NCI-H2081 (cell line): ENCODE measurements around the gene AR.
"Not testable (repeated sequence)": the region's sequence is repeated elsewhere in the genome, so short reads cannot be mapped to it uniquely, and the experiment has no call there.

Experiments used
- DNase-seq, 2 experiments: peaks; one replicate each; lab custom pipeline; 2025; lab: John Stamatoyannopoulos, UW

The AR gene

DNA sequence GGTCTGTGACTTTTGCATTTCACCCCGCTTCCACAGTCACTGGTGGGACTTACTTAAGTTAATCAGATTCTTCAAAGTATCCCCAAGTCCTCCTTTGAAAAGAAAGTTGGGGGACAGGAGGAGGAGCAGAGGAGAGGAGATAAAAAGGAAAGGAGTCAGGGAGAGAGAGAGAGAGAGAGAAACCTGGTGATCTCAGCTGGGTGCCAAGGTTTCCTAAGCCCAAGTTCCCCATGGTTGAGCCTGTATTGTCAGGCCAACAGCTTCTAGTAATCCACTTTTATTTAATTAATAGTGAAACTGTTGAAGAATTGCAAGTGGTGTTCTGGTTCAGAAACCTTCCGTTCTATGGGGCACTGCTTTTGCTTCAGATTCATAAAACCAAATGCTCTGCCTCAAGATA is 91.6 kb downstream of the AR start:
- no peak for DNase-seq

DNA sequence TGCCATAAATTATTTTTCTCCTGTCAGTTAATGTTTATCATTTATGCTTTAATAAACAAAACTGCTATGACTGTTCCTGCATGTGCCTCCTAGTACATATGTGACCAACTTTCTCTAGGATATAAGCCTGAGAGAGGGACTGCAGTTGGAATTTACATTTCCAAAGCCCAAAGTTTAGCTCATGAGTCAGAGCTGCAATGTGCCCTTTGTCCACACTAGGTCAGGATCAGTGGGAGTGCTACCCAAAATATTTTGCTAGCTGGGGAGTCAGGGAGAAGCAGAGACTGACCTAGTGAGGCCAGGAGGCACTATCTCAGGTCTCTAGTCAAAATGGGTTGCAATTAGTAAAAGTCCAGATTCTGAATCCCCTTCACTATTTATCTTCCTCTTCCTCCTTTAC is 92.7 kb downstream of the AR start:
- no peak for DNase-seq

DNA sequence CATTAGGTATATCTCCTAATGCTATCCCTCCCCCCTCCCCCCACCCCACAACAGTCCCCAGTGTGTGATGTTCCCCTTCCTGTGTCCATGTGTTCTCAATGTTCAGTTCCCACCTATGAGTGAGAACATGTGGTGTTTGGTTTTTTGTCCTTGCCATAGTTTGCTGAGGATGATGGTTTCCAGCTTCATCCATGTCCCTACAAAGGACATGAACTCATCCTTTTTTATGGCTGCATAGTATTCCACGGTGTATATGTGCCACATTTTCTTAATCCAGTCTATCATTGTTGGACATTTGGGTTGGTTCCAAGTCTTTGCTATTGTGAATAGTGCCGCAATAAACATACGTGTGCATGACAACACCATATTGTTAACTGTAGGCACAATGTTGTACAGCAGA is 93.5 kb downstream of the AR start:
- not testable (repeated sequence) for DNase-seq

DNA sequence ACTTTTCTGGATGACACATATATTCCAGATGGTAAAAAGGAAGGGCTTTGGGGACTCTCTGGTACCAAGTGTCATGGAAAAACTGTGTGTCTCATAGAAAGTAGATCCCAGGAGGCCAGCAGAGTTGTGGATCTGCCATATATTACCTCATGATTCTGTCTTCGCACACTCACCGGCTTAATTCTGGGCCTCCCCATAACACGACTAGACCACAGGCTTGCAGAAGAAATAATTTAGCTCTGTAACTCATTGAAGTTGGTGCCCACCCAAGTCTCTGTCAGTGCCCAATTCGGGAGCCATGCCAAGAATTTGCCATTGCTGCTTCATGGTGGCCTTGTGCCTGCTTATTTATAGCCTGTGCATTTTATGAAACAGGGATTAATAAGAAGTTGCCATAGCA is 104.5 kb downstream of the AR start:
- no peak for DNase-seq

DNA sequence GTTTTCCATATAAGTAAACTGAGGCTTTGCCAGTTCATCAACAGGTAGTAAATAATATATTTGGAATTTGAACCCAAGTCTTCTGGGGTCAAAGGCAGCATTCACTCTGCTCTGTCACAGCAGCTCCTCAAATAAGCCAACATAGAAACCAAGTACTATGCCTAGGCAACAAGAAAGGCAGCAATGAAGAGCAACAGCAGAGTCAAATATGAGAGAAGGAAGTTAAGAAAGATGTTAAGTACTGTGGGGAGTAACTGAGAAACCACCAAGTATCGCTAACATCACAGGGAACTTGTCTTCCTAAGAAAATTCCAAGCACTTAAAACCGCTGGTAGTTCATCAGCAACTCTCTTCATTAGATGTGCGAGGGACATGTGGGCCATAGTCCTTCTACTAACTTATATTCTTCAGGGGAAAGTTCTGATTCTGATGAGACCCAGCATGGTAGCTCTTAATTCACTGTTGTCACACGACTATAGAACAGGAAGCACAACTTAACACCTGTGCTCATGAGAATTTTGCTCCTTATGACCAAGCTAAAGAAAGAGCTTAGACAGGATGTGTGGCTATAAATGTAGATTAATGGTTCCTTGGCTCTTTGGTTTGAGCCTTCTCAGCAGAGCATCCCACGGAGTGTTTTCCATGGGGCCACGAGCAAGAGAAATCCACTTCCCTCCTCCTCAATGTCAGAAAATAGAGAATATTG is 107.8 kb downstream of the AR start:
- no peak for DNase-seq

DNA sequence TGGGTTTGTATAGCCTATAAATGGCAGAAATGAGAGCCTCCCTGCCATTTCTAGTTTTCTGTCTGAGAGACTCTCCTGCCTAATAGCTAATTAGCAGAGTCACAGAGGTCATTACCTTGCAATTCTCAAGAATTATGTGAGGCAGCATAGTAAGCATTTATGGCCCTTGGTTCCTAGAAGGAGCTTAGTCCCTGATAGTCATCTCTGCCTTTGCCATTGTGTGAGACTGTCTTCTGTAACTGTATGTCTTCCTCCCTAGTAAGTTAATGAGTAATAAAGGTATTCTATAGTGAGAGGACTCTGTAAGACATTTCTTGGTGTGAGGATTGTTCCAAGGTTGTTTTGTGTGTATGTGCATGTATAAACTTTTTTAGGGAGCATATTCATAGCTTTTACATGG is 108.7 kb downstream of the AR start:
- DNase-seq, result no peak

DNA sequence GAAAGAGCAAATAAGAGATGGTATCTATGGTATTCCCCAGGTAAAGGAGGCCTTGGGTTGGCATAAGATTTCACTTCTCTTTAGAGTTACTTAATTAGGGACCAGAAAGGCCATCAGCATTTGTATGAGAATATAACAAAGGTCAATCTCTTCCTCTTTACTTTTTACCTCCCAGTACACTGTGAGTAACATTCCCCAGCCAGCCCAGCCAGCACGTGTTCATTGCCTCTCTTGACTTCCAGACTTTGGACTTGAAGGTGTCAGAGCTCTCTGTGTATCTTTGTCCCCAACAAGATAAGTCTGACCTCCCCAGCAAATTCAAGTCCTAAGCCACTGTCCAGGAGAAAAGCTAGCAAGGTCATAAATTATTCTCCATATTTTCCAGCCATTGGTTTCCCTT is 110.5 kb downstream of the AR start:
- DNase-seq, result no peak

DNA sequence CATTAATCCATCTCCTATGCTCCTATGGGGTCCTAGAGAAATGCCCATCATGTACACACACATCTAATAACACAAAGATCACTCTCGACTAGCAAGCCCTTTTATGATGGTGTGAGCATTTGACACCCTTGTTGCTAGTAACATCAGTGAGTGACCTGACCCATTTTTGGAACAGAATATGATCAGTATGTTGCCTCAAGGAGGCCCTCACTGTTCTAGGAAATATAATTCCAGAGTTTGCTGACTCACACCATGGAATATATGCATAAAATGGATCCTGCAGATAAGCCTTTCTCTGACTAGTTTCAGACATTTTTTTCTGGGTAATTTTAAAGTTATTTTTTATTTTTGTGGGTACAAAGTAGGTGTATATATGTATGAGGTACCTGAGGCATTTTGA is 121.8 kb downstream of the AR start:
- no peak for DNase-seq

DNA sequence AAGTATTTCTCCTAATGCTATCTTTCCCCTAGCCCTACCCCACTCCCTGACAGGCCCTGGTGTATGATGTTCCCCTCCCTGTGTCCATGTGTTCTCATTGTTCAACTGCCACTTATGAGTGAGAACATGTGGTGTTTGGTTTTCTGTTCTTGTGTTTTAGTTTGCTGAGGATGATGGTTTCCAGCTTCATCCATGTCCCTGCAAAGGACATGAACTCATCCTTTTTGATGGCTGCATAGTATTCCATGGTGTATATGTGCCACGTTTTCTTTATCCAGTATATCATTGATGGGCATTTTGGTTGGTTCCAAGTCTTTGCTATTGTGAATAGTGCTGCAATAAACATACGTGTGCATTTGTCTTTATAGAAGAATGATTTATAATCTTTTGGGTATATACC is 126.9 kb downstream of the AR start:
- not testable (repeated sequence) for DNase-seq

DNA sequence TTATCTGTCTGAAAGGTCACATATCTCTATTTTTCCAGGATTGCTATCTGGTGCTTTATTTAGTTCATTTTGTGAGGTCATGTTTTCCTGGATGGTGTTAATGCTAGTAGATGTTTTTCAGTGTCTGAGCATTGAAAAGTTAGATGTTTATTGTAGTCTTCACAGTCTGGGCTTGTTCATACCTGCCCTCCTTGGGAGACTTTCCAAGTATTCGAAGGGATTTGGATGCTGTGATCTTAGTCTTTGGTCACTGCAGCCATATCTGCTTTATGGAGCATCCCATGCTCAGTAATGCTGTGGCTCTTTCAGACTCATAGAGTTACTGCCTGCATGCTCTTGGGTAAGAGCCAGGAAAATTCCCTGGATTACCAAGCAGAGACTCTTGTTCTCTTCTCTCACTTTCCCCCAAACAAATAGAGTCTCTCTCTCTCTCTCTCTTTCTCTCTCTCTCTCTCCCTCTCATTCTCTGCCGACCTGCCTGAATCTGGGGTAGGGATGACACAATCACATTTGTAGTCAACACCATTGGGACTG is 130.0 kb downstream of the AR start:
- no peak for DNase-seq

DNA sequence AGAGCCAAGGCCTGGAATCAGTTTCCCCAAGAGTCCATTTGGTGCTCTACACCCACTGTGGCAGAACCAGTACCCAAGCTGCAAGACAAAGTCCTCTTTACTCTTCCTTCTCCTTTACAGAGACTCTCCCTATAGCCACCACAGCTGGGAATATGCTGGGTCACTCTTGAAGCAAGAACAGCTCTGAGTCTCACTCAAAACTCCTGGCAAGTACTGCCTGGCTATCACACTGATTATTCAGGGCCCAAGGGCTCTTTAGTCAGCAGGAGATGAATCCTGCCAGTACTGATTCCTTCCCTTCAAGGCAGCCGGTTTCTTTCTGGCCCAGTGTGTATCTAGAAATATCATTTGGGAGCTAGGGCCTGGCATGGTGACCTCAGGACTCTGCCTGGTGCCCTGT is 130.9 kb downstream of the AR start:
- DNase-seq, result no peak

DNA sequence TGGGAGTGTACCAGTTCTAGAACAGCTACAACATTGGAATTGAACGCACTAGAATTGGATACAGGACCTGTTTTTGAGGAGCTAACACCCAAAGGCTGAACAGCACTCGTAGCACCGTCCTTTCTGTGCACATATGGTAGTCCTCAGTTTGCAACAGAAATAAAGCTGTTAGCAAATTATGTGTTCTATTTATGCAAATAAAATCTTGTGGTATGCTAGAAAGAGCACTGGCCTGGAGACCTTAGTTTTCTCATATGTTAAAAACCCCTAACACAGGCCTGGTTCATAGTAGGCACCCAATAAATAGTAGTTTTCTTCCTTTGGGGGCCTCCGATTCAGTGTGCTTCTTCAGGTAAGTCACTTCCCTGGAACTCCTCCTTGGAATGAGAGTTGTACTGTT is 140.3 kb downstream of the AR start:
- DNase-seq, result no peak

DNA sequence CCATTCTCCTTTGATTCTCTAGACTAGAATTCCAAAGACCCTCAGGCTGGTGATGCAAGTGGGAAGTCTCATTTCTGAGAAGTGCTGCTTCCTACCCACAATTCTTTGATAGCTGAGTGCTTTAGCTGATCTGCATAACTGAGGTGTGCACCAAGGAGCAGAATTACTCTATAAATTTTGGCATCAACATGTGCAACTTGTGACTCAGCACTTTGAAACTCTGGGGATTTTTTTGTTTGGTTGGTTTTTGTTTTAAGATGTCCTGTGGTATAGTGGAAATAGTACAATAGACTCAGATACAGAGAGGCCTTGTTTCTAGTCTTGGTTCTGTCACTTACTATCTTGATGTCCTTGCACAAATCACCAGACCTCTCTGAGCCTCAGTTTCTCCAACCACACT is 148.4 kb downstream of the AR start:
- DNase-seq, result no peak

DNA sequence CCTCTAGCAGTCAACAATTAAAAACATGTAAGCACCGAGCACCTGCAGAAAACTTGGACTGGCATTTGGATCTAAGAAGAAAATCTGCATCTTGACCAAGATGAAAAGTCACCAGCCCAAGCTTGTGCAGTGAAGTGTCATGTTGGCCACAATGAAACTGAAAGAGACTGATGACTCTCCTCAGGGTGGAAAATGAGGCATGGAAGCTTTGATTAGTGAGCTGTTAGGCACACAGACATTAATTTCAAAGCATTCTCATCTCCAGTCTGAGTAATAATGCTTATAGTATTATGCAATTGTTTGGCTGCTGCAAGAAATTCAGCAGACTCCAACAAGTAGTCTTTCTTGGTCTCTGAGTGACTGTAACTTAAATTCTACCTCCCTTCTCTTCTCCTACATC is 150.1 kb downstream of the AR start:
- DNase-seq, result no peak

DNA sequence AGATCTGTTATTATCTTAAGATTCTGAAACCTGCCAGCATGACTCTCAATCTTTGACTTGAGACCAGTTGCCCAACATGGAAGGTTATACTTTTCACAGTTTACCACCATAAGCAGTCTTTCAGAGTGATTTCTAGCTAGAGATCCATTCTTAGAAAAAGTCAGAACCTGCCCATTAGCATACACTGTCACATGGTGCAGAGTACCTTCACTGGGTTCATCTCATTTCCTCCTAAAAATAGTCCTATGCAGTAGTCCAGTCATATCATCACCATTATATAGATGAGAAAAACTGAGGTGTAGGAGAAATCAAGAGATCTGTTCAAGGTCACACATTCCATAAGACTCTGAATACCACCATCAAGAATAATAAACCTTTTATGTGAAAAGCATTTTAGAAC is 153.6 kb downstream of the AR start:
- no peak for DNase-seq

DNA sequence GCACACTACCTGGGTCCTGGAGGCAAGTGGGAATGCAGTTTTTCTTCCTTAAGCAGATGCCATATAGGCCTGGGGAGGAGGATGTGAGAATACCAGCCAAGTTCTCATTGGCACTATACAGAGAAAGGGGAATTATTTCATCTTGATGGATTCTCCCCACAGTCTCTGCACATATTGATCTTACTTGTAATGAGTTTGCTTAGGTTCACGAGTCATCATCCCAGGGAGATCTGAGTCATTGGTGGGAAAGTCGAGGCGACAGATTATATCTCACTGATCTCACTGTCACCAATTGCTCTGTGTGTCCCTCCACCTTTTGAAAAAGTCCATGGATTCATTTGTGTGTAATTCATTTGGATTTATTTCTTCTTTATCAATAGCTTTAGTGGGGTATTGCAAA is 156.8 kb downstream of the AR start:
- no peak for DNase-seq

DNA sequence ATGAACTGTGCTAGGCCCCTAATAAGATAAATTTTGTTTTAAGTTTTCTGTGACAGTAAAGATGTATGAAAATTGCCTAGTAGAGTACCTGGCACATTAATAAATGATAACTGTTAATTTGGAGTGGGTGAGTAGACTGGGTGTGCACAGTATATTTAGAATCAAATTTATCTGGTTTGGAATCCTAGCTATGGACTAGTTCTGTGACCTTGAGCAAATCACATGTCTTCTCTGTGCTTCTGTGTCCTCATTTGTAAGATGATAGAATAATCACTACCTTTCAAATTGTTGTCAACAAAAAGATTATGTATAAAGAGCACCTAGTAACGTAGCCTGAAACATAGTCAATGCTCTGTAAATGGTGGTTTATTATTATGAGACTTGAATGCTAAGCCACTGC is 170.2 kb downstream of the AR start:
- no peak for DNase-seq

DNA sequence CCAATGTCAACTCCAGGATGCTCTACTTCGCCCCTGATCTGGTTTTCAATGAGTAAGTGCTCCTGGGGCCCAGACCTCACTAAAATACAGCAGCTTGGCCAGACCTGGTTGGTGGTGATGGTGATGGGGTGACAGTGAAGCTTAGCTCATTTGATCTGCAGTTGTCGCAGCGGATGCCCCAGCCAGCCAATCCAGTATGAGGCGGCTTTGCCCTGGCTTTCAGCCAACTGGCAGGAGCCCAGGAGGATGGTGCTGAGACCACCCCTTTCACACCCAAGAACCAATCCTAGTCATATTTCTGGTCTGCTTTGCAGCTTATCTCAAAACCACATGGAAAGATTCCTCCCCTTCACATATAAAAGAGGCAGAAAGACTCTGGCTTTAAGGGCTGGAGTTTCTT is 173.8 kb downstream of the AR start:
- DNase-seq, result no peak

DNA sequence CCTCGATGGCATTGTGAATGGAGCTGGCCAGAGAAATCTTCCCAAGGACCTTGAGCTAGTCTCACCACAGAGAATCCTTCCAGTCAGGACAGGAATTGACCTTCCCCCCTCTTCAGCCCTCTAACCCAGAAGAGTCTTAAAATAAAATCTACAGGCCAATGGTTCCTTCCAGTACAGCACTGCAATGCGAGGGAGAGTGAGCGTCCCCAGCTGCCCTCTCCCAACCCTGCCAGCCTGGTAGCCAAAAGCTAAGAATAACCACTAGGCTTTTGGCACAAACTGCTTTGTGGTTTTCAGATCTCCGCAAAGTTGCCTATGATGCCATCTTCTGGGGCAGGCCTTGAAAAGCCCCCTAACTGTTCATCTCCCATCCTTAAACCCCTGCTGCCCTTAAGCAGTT is 175.1 kb downstream of the AR start:
- no peak for DNase-seq

DNA sequence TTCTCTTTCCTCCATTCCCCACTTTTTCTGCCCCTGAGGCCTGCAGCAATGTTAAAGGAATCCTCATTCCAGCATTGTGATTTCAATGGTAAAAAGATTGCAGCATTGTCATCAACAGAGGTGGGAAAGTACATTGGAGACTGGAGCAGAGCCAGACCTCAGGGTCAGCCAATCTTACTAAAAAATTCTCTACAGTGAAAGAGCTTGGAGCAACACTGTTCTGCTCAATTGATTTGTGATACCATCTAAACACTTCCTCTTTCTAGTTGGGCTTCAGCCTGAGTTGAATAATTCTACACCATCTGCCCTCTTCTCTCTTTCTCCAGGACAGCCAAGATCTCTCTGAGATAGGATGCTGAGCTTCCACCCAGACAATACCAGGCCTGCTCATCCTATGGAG is 176.5 kb downstream of the AR start:
- no peak for DNase-seq

DNA sequence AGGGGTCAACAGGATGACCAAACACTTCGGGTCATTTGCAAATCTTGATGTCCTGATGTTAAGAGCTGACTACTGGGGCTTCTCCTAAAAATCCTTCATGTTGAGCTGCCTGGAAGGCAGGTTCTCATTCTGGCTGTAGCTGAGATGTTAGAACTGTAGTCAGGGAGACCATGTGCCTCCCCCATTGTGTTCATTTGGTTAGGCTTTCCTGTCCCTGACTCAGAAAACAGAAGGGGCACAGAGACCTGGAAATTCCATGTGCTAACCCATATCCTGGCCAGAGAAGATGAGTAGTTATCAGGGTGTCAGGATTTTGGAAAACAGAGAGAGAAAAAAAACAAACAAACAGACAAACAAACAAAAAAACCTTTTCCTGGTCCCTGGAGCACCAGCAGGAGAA is 177.5 kb downstream of the AR start:
- DNase-seq, result no peak

DNA sequence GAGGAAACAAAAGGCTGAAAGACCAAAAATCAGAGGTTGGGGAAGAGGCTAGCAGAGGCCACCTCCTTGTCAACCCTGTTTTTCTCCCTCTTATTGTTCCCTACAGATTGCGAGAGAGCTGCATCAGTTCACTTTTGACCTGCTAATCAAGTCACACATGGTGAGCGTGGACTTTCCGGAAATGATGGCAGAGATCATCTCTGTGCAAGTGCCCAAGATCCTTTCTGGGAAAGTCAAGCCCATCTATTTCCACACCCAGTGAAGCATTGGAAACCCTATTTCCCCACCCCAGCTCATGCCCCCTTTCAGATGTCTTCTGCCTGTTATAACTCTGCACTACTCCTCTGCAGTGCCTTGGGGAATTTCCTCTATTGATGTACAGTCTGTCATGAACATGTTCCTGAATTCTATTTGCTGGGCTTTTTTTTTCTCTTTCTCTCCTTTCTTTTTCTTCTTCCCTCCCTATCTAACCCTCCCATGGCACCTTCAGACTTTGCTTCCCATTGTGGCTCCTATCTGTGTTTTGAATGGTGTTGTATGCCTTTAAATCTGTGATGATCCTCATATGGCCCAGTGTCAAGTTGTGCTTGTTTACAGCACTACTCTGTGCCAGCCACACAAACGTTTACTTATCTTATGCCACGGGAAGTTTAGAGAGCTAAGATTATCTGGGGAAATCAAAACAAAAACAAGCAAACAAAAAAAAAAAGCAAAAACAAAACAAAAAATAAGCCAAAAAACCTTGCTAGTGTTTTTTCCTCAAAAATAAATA is 179.9 kb downstream of the AR start:
- no peak for DNase-seq

DNA sequence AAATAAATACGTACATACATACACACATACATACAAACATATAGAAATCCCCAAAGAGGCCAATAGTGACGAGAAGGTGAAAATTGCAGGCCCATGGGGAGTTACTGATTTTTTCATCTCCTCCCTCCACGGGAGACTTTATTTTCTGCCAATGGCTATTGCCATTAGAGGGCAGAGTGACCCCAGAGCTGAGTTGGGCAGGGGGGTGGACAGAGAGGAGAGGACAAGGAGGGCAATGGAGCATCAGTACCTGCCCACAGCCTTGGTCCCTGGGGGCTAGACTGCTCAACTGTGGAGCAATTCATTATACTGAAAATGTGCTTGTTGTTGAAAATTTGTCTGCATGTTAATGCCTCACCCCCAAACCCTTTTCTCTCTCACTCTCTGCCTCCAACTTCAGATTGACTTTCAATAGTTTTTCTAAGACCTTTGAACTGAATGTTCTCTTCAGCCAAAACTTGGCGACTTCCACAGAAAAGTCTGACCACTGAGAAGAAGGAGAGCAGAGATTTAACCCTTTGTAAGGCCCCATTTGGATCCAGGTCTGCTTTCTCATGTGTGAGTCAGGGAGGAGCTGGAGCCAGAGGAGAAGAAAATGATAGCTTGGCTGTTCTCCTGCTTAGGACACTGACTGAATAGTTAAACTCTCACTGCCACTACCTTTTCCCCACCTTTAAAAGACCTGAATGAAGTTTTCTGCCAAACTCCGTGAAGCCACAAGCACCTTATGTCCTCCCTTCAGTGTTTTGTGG is 180.7 kb downstream of the AR start:
- DNase-seq, result no peak
